Transverse colon (tissue), 3 donors: ENCODE data around the gene B4GALNT3.

Experiments used
- EP300 ChIP-seq: sonication (generic); formaldehyde crosslinking; IDR thresholded peaks from one replicate; pipeline ENCODE4 v1.6.1; 2017; ENCODE audit warnings: antibody characterized with exemption, low read depth
- POLR2A ChIP-seq: fragments of 450-650 bp; IDR thresholded peaks from one replicate; pipeline ENCODE4 v1.6.1; 2016; ENCODE audit warnings: antibody characterized with exemption, mild to moderate bottlenecking, moderate library complexity
- TF ChIP-seq, protein P1 (sequence below), 5 experiments: fragments of 200-600 bp in 3 of 5; fragments of 450-650 bp in 2 of 5; sonication (generic) in 3 of 5; IDR thresholded peaks; 1 replicate in 2 of 5; 2 replicates in 3 of 5; pipeline ENCODE4 v1.5.1; 2016 to 2017; ENCODE audit warnings: antibody characterized with exemption in 5 of 5, inconsistent platforms in 3 of 5, mild to moderate bottlenecking in 2 of 5, moderate library complexity in 1 of 5

DNA sequence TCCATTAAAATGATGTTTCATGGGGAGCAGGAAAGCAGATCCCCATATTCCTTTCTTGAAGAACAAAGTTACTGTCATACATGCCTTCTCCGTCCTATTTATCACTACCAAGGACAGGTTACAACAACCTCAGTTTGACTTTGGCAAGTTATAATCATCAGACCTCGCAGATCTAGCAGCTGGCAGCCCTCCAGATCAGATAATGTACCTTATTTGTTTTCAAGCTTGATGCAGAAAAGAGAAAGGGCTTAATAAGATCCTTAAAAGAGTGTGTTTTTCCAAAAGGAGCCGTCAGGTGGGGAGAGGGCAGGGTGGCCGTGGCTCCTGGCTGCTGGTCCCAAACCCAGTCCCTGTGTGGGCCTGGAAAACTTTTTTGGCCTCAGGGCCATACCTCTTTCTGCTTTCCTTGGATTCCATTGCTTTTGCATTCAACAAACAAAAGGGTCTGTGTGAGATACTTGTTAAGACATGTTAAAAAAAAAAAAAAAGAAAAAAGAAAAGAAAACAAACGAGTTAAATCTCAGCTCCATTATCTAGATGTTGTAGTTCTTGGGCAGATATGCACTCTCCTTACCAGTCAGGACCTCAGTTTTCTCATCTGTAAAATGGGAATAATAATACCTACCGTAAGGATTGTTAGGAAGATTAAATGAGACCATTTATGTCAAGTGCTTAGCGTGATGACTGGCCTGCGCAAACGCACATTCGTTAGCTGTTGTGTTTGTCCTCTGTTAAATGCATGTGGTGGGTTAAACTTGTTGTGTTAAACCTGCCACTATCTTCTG is 64.6 kb downstream of the B4GALNT3 start:
- TF ChIP-seq, protein P1, sequence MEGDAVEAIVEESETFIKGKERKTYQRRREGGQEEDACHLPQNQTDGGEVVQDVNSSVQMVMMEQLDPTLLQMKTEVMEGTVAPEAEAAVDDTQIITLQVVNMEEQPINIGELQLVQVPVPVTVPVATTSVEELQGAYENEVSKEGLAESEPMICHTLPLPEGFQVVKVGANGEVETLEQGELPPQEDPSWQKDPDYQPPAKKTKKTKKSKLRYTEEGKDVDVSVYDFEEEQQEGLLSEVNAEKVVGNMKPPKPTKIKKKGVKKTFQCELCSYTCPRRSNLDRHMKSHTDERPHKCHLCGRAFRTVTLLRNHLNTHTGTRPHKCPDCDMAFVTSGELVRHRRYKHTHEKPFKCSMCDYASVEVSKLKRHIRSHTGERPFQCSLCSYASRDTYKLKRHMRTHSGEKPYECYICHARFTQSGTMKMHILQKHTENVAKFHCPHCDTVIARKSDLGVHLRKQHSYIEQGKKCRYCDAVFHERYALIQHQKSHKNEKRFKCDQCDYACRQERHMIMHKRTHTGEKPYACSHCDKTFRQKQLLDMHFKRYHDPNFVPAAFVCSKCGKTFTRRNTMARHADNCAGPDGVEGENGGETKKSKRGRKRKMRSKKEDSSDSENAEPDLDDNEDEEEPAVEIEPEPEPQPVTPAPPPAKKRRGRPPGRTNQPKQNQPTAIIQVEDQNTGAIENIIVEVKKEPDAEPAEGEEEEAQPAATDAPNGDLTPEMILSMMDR (IDR thresholded peaks at IDR 0.05) = no peak
- TF ChIP-seq EP300 (no peak), POLR2A (no peak)
